ACC112 (cell line): ENCODE data around the gene MRGPRE.

Experiments used
- H2AFZ ChIP-seq: fragments of 200-600 bp; sonication (generic); one replicate; pipeline ENCODE4 v1.6.0; 2017; ENCODE audit warnings: antibody characterized with exemption, low read length; ENCODE audit not compliant: unreplicated experiment
- H3K27ac ChIP-seq: fragments of 200-600 bp; sonication (generic); 2 replicates; pipeline ENCODE4 v1.5.1; 2014; ENCODE audit warnings: low read depth, mild to moderate bottlenecking, antibody characterized with exemption, low read length, moderate library complexity
- H3K27me3 ChIP-seq: fragments of 200-600 bp; sonication (generic); 2 replicates; pipeline ENCODE4 v1.6.1; 2014; ENCODE audit warnings: mild to moderate bottlenecking, antibody characterized with exemption, low read length, moderate library complexity, mixed read lengths; ENCODE audit not compliant: insufficient read depth
- H3K36me3 ChIP-seq: fragments of 200-600 bp; sonication (generic); 2 replicates; pipeline ENCODE4 v1.6.1; 2016; ENCODE audit warnings: mild to moderate bottlenecking, antibody characterized with exemption, low read length, moderate library complexity, mixed read lengths; ENCODE audit not compliant: insufficient read depth
- H3K4me1 ChIP-seq: fragments of 200-600 bp; sonication (generic); one replicate; pipeline ENCODE4 v1.6.1; 2016; ENCODE audit warnings: low read length, mixed read lengths; ENCODE audit not compliant: insufficient read depth, unreplicated experiment, control insufficient read depth
- H3K4me3 ChIP-seq: fragments of 200-600 bp; sonication (generic); 2 replicates; pipeline ENCODE4 v1.5.1; 2014; ENCODE audit warnings: mild to moderate bottlenecking, low read depth, low read length
- H3K79me2 ChIP-seq: fragments of 200-600 bp; sonication (generic); one replicate; pipeline ENCODE4 v1.6.0; 2016; ENCODE audit warnings: low read length; ENCODE audit not compliant: control insufficient read depth, unreplicated experiment, insufficient read depth

MRGPRE gene

DNA sequence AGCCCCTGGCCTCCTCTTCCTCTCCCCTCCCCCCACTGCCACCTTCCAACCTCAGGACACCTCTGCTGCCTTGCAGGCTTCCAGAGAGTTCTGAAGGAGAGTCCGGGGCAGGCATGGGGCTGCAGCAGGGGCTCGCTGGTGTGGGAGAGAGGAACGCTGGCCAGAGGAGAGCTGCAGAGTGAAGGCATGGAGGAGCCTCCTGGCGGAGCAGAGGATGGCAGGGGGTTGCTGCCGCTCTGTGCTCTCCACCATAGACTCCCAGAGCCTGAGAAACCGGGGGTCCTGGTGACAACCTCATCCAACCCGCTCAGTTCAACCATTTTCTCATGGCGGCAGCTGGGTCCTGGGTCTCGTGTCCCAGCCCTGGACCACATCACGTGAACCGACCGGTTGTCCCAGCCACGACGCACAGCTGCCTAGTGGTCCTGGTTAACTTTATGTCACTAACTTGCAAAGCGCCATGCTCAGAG lies 31.1 kb downstream of the MRGPRE start:
- Histone ChIP-seq H3K27me3 (peaks cover 50% of the 10 kb centered on the region), H3K27ac (no peak overlapping the region)

DNA sequence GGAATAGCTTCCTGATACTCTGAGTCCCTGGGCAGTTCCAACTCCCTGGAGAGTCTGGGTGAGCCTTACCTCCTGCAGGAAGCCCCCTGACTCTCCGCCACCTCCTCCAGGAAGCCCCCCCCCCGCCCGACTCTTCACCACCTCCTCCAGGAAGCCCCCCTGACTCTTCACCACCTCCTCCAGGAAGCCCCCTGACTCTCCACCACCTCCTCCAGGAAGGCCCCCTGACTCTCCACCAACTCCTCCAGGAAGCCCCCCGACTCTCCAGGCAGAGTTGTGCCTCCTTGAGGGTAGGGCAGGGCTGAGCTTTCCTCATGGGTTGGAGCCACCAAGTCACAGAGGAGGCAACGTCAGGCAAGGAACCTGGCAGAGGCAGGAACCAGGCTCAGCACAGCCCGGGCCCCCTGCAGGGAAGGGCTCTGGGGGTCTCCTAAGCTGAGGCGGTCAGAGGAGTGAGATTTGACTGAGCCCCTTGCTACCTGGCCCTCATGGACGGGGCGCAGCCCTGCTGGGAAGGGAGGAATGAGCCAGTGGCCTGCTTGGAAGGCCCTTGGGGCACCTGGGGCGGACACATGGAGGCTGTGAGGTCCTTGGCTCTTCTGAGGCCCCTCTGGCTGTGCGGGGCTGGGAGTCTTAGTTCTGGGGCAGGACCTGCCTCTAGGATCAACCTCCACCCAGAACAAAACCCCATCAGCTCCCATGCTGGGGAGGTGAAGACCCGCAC lies 31.7 kb downstream of the MRGPRE start:
- Histone ChIP-seq H3K4me3 (no peak overlapping the region), H3K27ac (no peak overlapping the region), H3K79me2 (no peaks in the 10 kb centered on the region), H3K4me1 (no peaks in the 10 kb centered on the region), H2AFZ (no peak overlapping the region), H3K36me3 (no peaks in the 10 kb centered on the region), H3K27me3 (peaks cover 50% of the 10 kb centered on the region)

More for the DNA sequence above, 31.1 kb downstream of the MRGPRE start:
- Histone ChIP-seq H3K4me1 (no peaks in the 10 kb centered on the region), H2AFZ (no peak overlapping the region), H3K4me3 (no peak overlapping the region), H3K79me2 (no peaks in the 10 kb centered on the region), H3K36me3 (no peaks in the 10 kb centered on the region)

DNA sequence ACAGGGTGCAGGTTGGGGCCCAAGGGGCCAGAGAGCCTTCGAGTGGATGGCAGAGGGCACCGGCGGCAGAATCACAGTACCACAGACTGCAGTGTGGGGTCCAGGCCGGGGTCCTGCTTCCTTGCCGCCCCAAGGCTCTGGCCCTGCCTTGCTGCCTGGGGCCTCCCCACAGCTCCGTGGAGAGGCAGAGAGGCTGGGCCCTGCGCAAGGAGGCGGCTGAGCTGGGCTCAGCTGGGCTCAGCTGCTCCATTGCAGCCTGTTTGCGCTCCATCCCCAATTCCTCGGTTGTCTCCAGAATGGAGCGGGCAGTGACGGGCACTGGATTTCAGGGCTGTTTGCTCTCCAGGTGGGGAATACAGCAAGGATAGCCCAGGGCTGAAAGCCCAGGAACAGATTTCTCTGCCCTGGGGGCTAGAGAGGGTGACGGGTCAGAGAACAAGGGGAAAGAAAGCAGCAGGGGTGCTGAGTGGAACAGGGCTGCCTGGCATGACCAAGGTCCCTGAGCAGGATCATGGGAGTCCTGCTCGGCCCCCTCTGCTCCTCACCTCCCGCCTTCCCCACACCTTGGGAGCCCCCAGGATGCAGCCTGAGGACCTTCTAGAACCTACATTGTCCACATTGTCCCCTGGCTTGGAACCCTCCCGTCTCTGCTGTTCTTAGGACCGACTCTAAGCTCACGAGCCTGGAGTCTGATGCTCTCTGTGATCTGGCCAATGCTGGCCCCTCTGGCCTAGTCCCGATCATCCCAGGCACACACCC lies 32.5 kb downstream of the MRGPRE start:
- peaks cover 47% of the 10 kb centered on the region for H3K27me3 ChIP-seq
- no peak overlapping the region for H3K27ac ChIP-seq
- no peak overlapping the region for H2AFZ ChIP-seq
- H3K79me2 ChIP-seq, result no peaks in the 10 kb centered on the region
- no peak overlapping the region for H3K4me3 ChIP-seq
- H3K36me3 ChIP-seq, result no peaks in the 10 kb centered on the region
- no peaks in the 10 kb centered on the region for H3K4me1 ChIP-seq

DNA sequence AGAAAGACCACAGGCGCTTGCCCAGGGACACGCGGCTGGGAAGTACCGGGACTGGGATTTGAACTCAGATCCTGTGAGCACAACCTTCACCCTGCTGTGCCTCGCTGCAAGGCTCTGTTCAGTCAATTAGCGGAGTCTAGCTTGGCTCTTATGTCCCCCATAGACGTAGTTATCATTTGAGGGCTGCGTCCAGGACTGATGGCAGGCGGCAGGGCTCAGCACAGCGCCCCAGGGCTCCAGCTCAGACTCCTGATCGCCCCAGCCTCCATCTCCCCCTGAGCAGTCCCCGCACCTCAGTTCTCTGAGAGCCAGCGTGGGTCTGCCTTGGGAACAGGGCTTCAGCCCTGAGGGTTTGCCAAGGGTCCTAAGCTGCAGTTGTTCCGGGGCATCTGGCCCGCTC lies 33.4 kb downstream of the MRGPRE start:
- H3K79me2 ChIP-seq, result no peaks in the 10 kb centered on the region
- no peak overlapping the region for H3K4me3 ChIP-seq
- H3K27ac ChIP-seq, result no peak overlapping the region
- no peaks in the 10 kb centered on the region for H3K36me3 ChIP-seq
- H3K27me3 ChIP-seq, result peaks cover 41% of the 10 kb centered on the region
- no peaks in the 10 kb centered on the region for H3K4me1 ChIP-seq
- H2AFZ ChIP-seq, result no peak overlapping the region

DNA sequence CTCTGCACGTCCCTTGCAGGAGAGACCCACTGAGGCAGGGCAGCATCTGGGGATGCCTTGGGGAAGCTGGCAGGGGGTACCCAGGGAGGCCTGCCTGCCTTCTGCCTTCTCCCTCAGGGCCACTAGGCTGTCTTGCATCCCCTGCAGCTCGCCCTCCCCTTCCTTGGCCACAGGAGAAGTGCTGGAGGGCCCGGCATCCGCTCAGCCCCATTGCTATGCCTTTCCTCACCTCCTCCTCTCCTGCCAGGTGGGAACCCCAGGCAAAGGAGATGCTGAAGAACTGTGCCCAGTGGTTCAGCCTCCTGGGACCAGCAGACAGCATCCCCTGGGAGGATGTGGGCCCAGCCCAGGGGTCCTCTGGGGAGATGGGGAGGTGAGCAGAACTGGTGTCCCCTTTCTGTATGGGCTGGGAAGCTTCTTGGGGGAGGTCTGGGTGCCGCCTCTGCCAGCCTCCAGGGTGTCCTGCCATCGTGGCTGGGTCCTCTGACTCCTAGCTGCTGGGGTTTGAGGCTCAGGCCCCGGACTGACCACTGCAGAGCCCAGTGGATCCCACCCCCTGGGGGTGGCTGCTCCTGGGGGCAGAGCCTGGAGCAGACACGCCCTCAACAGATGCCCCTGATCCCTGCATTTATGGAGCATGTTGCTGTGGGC lies 34.2 kb downstream of the MRGPRE start:
- Histone ChIP-seq H3K4me1 (no peaks in the 10 kb centered on the region), H3K36me3 (no peaks in the 10 kb centered on the region), H3K27me3 (peaks cover 33% of the 10 kb centered on the region), H2AFZ (no peak overlapping the region), H3K4me3 (no peak overlapping the region), H3K27ac (no peak overlapping the region), H3K79me2 (no peaks in the 10 kb centered on the region)

DNA sequence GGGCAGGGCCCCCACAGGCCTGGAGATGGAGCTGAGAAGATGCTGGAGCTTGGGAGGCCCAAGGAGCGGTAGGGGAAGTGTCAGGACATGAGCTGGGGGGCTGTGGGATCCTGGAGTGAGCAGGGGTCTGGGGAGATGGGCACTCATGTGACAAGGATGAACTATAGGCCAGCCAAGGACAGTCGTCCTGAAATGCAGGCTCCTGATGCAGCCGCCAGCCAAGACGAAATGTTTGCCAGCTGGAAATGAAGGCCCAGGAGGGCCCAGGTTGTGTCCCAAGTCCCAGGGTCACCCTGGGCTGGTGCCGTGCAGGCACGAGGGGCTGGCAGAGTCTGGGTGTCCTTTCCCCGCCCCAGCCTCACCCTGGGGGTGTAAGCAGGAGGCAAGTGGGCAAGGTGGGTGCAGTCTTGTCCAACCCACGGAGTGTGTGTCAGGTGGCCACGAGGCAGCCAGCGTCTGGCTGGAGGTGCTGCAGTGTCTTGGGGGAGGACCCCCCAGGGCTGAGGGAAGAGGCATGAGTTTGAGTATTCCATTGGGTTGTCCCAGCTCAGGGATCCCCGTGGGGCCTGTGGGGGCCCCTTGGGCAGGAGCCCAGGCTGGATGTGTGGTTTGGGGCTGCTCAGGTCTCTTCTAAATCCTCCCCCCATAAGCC lies 35.0 kb downstream of the MRGPRE start:
- Histone ChIP-seq H3K27ac (no peak overlapping the region), H3K27me3 (peaks cover 24% of the 10 kb centered on the region)

DNA sequence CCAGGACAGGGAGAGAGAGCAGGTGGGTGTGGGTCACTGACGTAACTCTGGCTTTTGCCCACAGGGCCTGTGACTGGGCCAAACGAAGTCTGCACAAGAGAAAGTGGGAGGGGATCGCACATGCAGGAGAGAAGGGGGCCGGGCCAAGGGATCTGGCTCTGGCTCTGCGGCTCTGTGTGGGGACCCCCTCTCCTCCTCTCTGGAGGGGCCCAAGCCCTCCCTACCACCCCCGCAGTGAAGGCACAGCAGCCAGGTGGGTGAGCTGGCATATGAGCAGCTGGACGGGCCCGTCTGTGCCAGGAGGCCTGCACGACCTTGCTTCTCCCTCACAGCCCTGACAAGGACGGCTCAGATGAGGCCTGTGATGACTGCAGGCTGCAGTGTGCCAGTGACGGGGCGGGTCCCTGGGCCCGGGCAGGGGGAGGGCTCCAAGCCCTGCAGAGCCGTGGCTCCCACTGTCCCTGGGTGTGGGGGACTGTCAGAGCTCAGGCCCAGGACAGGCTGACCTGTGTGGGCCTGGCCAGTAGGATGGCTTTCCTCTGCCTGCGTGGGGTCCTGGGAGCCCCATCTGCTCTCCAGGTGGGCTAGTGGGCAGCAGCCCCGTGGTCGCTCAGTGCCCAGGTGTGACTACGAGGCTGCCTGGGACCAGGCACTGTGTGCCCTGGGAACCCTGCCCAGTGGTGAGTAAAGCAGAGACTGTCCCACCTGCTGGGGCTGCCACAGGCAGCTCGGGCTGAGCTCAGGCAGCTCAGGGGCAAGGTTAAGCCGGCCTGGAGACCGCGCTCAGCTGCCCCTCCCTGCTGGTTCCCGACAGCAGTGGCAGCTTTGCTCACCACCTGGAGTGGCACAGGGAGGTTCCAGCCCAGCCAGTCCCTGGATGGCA lies 35.8 kb downstream of the MRGPRE start:
- Histone ChIP-seq H3K79me2 (no peaks in the 10 kb centered on the region), H3K27me3 (peaks cover 17% of the 10 kb centered on the region), H3K4me3 (no peak overlapping the region), H3K4me1 (no peaks in the 10 kb centered on the region), H3K36me3 (no peaks in the 10 kb centered on the region), H3K27ac (no peak overlapping the region), H2AFZ (no peak overlapping the region)

More for the DNA sequence above, 35.0 kb downstream of the MRGPRE start:
- H3K79me2 ChIP-seq, result no peaks in the 10 kb centered on the region
- H3K36me3 ChIP-seq, result no peaks in the 10 kb centered on the region
- no peak overlapping the region for H3K4me3 ChIP-seq
- H2AFZ ChIP-seq, result no peak overlapping the region
- H3K4me1 ChIP-seq, result no peaks in the 10 kb centered on the region

DNA sequence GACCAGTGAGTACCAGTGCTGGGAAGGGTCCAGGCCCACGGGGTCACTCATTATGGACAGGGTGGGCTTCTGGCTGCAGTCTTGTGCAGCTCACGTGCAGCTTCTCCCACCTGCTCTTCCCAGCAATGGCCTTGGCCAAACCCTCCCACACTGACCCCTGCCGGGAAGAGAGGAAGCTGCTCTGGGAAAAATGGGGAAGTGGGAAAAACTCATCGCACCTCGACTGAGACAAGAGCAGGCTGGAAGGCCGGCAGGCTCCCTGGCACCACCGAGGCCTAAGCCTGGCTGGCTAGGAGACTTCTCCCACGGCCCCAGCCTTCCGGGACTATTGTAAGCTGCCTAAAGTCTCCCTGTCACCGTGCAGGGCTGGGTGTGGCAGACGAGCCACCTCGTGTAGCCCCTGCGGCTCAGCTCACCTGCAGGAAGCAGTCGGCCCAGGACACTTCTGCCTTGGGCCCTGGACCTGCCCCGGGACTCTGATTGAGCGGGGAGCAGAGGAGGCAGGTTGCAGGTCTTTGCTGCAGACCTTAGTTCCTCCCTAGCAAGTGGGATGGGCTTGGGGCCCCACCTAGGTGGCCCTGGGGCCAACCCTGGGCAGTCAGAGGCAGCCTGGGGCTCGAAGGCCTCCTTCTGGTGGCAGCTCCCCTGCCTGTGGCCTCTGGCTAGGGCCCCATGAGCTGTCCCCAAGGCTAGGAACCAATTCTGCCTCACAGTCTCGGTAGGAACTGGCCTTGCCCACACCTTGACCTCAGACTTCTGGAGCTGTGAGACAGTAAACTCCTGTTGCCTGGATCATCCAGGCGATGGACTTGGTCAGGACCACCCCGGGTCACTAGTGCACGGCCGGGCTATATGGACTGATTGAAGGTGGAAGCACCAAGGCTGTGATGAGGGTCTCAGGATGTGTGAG lies 36.7 kb downstream of the MRGPRE start:
- Histone ChIP-seq H3K27ac (no peak overlapping the region), H2AFZ (no peak overlapping the region), H3K79me2 (no peaks in the 10 kb centered on the region), H3K4me3 (no peak overlapping the region), H3K4me1 (no peaks in the 10 kb centered on the region), H3K27me3 (peaks cover 8% of the 10 kb centered on the region), H3K36me3 (no peaks in the 10 kb centered on the region)

DNA sequence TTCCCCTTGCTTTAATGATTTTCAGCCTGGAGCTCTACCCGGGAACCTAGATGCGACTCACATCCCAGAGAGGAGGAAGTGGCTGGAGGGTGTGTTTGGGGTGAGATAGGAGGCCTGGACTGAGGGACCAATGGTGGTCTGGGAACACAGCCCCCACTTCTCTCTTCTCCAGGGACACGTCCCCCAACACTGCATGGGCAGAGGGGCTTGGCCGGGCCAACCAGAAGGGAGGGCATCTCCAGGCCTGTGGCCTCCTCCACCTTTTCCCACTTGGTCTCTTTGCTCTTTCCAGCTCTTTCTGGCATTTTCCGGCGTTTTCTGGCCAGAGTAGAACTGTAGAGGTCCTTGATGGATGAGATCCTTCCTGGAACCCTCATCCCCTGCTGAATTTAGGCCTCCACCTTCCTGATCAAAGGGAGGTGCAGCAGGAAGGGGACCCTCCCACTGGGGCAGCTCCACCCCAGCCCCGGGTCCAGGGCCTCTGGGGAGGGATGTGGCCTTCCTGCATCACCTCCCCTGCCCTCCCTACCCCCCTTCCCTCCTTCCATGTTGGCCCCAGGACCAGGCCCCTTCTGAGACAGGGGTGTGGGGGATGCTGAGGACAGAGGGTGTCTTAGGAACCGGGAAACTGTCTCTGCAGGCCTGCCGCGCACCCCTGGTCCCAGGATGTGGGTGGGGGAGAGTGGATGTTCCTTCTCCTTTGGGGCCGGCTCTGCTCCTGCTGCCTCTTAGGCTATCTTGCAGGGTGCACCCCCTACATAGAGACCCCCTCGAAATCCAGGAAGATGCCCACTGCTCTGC lies 38.0 kb downstream of the MRGPRE start:
- Histone ChIP-seq H3K27me3 (no peaks in the 10 kb centered on the region; the same call in 1 of the 2 replicates), H3K4me3 (no peak overlapping the region), H3K79me2 (no peaks in the 10 kb centered on the region), H3K36me3 (no peaks in the 10 kb centered on the region), H3K4me1 (no peaks in the 10 kb centered on the region), H3K27ac (no peak overlapping the region), H2AFZ (no peak overlapping the region)
